ENCODE data around the gene RAP2B. TPM values are rescaled to one million over a fixed set of nuclear protein-coding genes. Genes with fewer than 3 reads are reported as not detected.

Gene RAP2B
- total RNA-seq (2022; extraction: Qiagen RNA extraction) = 7.6 to 8.4 TPM (median 7.7 TPM) in 5 replicates

GRCh38 chr3:153161714-153162512, at the start of gene RAP2B:
Gene RAP2B (plus strand): TSS chr3:153162226. CDS start chr3:153162694, 468 bp downstream.

